ENCODE data around the gene SPIRE2.

SPIRE2 gene

GRCh38 chr16:89861648-89862047 is 33.4 kb downstream of the SPIRE2 start:
- H3K4me1 ChIP-seq (ENCODE audit: low read length): peaks cover 24% of the 10 kb centered on the region
- peaks cover 23% of the 10 kb centered on the region for H3K27me3 ChIP-seq (ENCODE audit: low read depth, low read length)
- H3K27ac ChIP-seq (ENCODE audit: low read length): no peak overlapping the region
- H3K79me2 ChIP-seq (ENCODE audit: low read length): no peaks in the 10 kb centered on the region
- no peak for TF ChIP-seq CTCF (IDR thresholded peaks at IDR 0.05; ENCODE audit: low read depth, low read length)
- TF ChIP-seq EZH2phosphoT487 (IDR thresholded peaks at IDR 0.05; ENCODE audit: low read depth): no peak
- no peaks in the 10 kb centered on the region for H3K9me3 ChIP-seq (ENCODE audit: insufficient read depth, low read length)
- H3K9ac ChIP-seq (ENCODE audit: low read length): no peak overlapping the region
- 0 out of 2 replicates have a peak overlapping the region, but pooled peaks have one; percentile 2 for H2AFZ ChIP-seq (ENCODE audit: low read depth, low read length)
- H3K36me3 ChIP-seq (replicated peaks; ENCODE audit: low read depth, low read length): no peaks in the 10 kb centered on the region
- H3K4me3 ChIP-seq (ENCODE audit: low read length): no peak overlapping the region
- H3K4me2 ChIP-seq (ENCODE audit: low read length): no peak overlapping the region
- H4K20me1 ChIP-seq (ENCODE audit: insufficient read depth, low read length): no peaks in the 10 kb centered on the region

GRCh38 chr16:89862732-89863131 is 34.5 kb downstream of the SPIRE2 start:
- H3K27me3 ChIP-seq (ENCODE audit: low read depth, low read length): peaks cover 15% of the 10 kb centered on the region
- H3K4me1 ChIP-seq (ENCODE audit: low read length): peaks cover 24% of the 10 kb centered on the region
- H3K36me3 ChIP-seq (replicated peaks; ENCODE audit: low read depth, low read length): peaks cover 1% of the 10 kb centered on the region
- H3K4me3 ChIP-seq (ENCODE audit: low read length): no peak overlapping the region
- no peaks in the 10 kb centered on the region for H4K20me1 ChIP-seq (ENCODE audit: insufficient read depth, low read length)
- H2AFZ ChIP-seq (ENCODE audit: low read depth, low read length): no peak overlapping the region
- TF ChIP-seq CTCF (IDR thresholded peaks at IDR 0.05; ENCODE audit: low read depth, low read length) (no peak), EZH2phosphoT487 (IDR thresholded peaks at IDR 0.05; ENCODE audit: low read depth) (no peak)
- no peak overlapping the region for H3K9ac ChIP-seq (ENCODE audit: low read length)
- H3K79me2 ChIP-seq (ENCODE audit: low read length): no peaks in the 10 kb centered on the region
- no peak overlapping the region for H3K4me2 ChIP-seq (ENCODE audit: low read length)
- H3K9me3 ChIP-seq (ENCODE audit: insufficient read depth, low read length): peaks cover 1% of the 10 kb centered on the region; the same call in 1 of the 2 replicates
- H3K27ac ChIP-seq (ENCODE audit: low read length): no peak overlapping the region

- Histone ChIP-seq H4K20me1 (ENCODE audit: insufficient read depth, low read length) (no peaks in the 10 kb centered on the region), H3K27me3 (ENCODE audit: low read depth, low read length) (peaks cover 12% of the 10 kb centered on the region), H3K4me1 (ENCODE audit: low read length) (peaks cover 24% of the 10 kb centered on the region), H3K4me2 (ENCODE audit: low read length) (peak overlapping the region; percentile 72), H3K36me3 (replicated peaks; ENCODE audit: low read depth, low read length) (peaks cover 7% of the 10 kb centered on the region), H3K27ac (ENCODE audit: low read length) (no peak overlapping the region), H2AFZ (ENCODE audit: low read depth, low read length) (no peak overlapping the region), H3K4me3 (ENCODE audit: low read length) (peak overlapping the region; percentile 52), H3K9ac (ENCODE audit: low read length) (no peak overlapping the region), H3K79me2 (ENCODE audit: low read length) (no peaks in the 10 kb centered on the region), H3K9me3 (ENCODE audit: insufficient read depth, low read length) (peaks cover 7% of the 10 kb centered on the region; the same call in 1 of the 2 replicates)
- no peak for TF ChIP-seq CTCF (IDR thresholded peaks at IDR 0.05; ENCODE audit: low read depth, low read length)
- no peak for TF ChIP-seq EZH2phosphoT487 (IDR thresholded peaks at IDR 0.05; ENCODE audit: low read depth)
Measured at GRCh38 chr16:89863741-89864526, 35.7 kb downstream of the SPIRE2 start.

DNA sequence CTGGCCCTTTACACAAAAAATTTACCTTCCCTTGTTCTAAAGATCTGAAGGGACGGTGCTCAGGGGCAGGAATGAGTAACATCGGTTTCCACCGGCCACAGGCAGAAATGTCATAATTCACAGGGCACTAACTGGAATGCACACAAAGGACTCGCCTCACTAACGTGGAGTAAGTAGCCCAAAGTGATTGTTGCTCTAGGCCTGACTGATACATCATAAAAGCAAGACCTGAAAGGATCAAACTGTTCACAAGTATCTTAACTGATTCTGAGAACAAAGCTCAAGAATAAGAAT is 36.2 kb downstream of the SPIRE2 start:
- H3K4me1 ChIP-seq (ENCODE audit: low read length): peaks cover 24% of the 10 kb centered on the region
- no peak overlapping the region for H3K27ac ChIP-seq (ENCODE audit: low read length)
- peaks cover 12% of the 10 kb centered on the region for H3K27me3 ChIP-seq (ENCODE audit: low read depth, low read length)
- H3K36me3 ChIP-seq (replicated peaks; ENCODE audit: low read depth, low read length): peaks cover 7% of the 10 kb centered on the region
- H4K20me1 ChIP-seq (ENCODE audit: insufficient read depth, low read length): no peaks in the 10 kb centered on the region
- H3K79me2 ChIP-seq (ENCODE audit: low read length): no peaks in the 10 kb centered on the region
- peak overlapping the region; percentile 72 for H3K4me2 ChIP-seq (ENCODE audit: low read length)
- no peak overlapping the region for H2AFZ ChIP-seq (ENCODE audit: low read depth, low read length)
- peak overlapping the region; percentile 52 for H3K4me3 ChIP-seq (ENCODE audit: low read length)
- H3K9ac ChIP-seq (ENCODE audit: low read length): no peak overlapping the region
- TF ChIP-seq CTCF (IDR thresholded peaks at IDR 0.05; ENCODE audit: low read depth, low read length): no peak
- no peak for TF ChIP-seq EZH2phosphoT487 (IDR thresholded peaks at IDR 0.05; ENCODE audit: low read depth)
- H3K9me3 ChIP-seq (ENCODE audit: insufficient read depth, low read length): peaks cover 7% of the 10 kb centered on the region; the same call in 1 of the 2 replicates

Data from OCI-LY3 (cell line).